HG03521 (cell line): ENCODE results near the gene ACOT2.
"Not testable (repeated sequence)": the region's sequence is repeated elsewhere in the genome, so short reads cannot be mapped to it uniquely, and the experiment has no call there.

Experiments used
- ATAC-seq: cut with Tn5 transposase; IDR thresholded peaks from one replicate; pipeline ENCODE4 v1.9.1; 2021; ENCODE audit warnings: mild to moderate bottlenecking, moderate library complexity; ENCODE audit not compliant: unreplicated experiment

Gene ACOT2, protein sequence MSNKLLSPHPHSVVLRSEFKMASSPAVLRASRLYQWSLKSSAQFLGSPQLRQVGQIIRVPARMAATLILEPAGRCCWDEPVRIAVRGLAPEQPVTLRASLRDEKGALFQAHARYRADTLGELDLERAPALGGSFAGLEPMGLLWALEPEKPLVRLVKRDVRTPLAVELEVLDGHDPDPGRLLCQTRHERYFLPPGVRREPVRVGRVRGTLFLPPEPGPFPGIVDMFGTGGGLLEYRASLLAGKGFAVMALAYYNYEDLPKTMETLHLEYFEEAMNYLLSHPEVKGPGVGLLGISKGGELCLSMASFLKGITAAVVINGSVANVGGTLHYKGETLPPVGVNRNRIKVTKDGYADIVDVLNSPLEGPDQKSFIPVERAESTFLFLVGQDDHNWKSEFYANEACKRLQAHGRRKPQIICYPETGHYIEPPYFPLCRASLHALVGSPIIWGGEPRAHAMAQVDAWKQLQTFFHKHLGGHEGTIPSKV

DNA sequence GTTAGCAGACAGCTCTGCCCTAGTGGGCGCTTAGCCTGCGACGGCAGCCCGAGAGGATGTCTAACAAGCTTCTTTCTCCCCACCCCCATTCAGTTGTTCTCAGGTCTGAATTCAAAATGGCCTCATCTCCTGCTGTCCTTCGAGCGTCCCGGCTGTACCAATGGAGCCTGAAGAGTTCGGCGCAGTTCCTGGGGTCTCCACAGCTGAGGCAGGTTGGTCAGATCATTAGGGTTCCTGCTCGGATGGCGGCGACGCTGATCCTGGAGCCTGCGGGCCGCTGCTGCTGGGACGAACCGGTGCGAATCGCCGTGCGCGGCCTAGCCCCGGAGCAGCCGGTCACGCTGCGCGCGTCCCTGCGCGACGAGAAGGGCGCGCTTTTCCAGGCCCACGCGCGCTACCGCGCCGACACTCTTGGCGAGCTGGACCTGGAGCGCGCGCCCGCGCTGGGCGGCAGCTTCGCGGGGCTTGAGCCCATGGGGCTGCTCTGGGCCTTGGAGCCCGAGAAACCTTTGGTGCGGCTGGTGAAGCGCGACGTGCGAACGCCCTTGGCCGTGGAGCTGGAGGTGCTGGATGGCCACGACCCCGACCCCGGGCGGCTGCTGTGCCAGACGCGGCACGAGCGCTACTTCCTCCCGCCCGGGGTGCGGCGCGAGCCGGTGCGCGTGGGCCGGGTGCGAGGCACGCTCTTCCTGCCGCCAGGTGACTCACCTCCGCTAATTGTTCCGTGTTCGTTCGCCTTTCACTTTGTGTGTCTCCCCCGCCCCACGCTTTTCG lies at the start of gene ACOT2:
ACOT2 (plus strand) TSS at position 29 of the 774 bp plus-strand sequence; CDS start at position 57, 28 bp downstream.
- peak; percentile 56 for ATAC-seq

DNA sequence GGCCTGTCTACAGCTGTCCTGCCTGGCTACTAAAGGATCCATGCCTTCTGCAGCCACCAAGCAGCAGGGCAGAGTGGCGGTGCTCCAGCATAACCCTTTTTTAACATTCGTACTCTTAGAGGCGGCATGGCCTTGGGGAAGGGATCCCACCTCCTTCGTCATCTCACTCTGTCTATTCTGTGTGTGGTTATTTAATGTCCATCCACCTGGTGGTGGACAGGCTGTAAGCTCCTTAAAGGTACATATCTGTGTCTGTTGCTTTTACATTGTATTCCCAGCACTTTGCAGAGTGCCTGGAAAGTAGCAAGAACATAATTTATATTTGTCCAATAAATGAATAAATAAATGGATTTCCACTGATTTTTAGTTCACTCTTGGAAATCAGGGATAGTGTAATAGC lies 47.8 kb upstream of the ACOT2 start:
- no peak for ATAC-seq

DNA sequence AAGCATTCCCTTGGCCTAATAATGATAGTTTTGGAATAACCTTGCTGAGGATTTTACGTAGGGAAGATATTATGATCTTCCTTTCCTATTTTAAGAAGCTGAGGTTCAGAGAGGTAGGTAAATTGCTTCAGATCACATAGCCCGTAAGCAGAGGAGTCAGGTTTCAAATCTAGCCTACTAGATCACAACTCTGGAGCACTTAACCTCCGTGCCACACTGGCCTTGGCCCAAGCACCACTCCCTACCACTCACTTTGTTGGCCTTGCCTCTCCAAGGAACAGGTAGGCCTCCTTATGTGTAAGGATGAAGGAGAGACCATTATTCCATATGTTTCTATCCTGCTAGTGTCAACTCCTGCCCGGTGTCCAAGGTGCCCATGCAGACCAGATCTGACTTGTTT lies 44.5 kb upstream of the ACOT2 start:
- no peak for ATAC-seq

DNA sequence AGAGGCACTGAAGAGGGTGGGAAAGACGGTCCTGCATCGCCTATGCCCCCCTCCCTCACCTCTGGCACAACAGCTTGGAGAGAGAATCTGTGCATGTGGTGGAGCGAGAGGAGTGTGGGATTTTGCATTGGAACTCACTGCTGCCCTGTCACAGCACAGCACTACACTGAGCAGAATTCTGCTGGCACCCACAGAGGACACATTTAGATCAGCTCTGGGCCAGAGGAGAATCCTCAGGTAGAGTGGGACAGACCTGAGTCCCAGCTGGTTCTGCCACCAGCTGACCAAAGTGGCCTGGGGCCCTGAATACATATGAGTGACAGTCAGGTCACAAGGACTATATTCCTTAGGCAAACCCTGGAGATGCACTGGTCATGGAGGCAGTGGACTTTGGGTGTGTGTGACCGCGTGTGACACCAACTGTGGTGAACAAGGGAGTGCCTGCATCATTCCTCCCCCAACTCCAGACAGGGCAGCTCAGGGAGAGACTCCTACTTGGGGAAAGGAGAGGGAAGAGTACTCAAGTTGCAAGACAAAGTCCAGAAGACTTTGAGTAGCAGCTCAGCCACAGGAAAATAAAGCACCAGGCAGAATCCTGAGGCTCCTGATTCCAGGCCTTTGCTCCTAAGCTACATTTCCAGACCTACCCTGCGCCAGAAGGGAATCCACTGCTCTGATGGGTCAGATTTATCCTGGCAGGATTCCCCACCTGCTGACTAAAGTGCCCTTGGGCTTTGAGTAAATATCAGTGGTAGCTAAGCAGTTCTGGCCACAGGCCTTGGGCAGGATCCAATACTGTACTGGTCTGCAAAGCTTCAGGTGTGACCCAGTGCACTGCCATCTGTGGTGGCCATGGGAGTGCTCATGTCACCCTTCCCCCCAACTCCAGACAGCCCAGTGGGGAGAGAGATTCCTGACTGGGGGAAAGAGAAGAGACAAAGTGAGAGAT lies 42.7 kb upstream of the ACOT2 start:
- no peak for ATAC-seq

DNA sequence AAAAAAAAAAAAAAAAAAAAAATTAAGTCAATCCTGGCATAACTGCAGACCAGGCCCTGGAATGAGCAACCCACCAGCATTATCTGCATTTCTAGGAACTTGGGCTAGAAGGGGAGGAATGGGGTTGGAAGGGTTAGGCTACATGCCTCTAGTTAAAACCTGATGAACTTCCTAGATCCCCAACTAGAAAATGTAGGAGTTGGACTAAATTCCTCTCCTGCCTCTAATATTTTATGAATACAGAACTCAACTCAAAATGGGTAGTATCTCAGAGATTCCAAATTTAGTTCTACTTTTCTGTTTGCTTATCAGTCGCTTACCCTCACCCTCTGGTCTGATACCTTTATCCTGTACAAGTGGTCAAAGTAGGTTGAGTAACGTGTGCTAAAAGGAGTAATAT lies 39.7 kb upstream of the ACOT2 start:
- ATAC-seq, result not testable (repeated sequence)

DNA sequence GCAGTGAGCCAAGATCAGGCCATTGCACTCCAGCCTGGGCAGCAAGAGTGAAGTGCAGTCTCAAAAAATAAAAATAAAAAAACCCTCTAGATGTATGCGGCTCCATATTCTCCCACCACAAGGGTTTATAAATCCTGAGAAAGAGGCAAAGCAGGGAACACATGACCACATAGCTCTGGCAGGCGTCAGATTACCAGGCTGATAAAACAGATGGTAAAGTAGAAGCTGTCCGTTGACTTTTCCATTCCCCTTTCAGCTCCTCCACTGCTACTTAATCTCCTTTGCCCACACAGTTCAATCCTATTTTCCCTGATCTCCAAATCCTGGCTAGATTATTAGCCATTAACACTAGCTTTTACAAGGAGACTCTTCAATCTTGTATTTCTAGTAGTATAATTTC lies 37.0 kb upstream of the ACOT2 start:
- not testable (repeated sequence) for ATAC-seq

DNA sequence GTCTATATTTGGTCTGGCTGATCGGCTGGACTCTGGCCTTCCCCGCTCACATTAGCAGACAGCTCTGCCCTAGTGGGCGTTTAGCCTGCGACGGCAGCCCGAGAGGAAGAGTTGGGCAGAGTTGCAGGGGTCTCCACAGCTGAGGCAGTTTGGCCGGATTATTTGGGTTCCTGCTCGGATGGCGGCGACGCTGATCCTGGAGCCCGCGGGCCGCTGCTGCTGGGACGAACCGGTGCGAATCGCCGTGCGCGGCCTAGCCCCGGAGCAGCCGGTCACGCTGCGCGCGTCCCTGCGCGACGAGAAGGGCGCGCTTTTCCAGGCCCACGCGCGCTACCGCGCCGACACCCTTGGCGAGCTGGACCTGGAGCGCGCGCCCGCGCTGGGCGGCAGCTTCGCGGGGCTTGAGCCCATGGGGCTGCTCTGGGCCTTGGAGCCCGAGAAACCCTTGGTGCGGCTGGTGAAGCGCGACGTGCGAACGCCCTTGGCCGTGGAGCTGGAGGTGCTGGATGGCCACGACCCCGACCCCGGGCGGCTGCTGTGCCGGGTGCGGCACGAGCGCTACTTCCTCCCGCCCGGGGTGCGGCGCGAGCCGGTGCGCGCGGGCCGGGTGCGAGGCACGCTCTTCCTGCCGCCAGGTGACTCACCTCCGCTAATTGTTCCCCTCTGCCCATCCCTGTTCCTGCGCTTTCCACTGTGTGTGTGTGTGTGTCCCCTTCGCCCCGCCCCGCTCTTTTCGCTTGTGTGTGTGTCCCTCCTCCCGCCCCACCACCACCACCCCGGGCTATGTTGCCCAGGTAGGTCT lies 31.6 kb upstream of the ACOT2 start:
- ATAC-seq, result not testable (repeated sequence)

DNA sequence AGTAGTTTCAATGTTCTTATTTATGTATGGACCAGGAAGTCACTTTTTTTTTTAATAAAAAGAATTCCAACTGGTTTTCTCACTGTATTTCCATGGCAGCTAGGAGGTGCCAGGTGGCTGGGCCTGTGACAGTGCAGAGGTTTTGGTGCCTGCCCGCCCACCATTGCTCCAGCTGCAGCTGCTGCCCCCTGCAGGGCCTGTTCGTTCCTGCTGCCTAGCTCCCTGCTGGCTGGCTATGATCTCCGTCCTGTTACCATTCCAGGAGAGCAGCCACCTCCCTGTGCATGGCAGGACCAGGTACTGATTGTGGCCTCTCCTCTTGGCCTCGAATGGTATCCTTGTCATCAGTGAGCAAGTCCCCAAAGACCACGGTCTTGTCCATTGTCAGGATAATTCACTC lies 30.0 kb upstream of the ACOT2 start:
- peak; percentile 84 for ATAC-seq

DNA sequence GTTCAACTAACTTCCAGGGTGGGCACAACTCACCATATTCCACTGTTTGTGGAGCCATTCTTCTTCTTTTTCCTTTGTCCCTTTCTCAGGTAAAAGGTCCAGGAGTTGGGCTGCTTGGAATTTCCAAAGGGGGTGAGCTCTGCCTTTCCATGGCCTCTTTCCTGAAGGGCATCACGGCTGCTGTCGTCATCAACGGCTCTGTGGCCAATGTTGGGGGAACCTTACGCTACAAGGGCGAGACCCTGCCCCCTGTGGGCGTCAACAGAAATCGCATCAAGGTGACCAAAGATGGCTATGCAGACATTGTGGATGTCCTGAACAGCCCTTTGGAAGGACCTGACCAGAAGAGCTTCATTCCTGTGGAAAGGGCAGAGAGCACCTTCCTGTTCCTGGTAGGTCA lies 26.1 kb upstream of the ACOT2 start:
- ATAC-seq, result not testable (repeated sequence)

DNA sequence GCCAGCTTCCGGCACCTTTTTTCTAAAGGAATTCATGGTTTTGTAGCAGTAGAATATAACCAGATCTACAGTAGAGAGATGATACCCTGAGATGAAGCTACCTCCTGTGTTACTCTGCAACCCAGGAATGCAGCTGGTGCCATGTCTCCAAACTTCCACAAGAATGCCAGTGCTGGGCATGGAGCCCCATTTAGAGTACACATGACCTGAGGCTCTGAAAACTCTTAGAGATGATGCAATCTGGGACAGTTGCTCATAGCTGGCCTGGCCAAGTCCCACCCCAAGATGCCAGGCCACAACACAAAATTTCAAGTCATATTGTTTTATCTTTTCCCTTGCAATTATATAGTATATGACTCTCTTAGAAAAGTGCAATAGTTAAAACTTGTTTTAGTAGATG lies 23.7 kb upstream of the ACOT2 start:
- ATAC-seq, result not testable (repeated sequence)

DNA sequence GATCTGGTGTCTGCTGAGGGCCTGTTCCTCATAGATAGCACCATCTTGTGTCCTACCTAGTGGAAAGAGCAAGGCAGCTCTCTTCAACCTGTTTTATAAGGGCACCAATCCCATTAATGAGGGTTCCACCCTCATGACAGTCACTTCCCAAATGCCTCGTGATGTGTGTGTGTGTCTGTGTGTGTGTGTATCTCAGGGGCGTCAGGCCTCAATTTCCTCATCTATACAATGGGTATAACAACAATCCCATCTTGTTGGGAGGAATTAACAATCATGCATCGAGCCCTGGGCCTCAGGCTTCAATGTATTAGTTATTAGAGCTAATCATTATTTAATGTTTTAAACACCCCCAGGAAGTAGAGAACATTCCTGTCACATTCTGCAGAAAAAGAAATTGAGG lies 19.9 kb upstream of the ACOT2 start:
- not testable (repeated sequence) for ATAC-seq

DNA sequence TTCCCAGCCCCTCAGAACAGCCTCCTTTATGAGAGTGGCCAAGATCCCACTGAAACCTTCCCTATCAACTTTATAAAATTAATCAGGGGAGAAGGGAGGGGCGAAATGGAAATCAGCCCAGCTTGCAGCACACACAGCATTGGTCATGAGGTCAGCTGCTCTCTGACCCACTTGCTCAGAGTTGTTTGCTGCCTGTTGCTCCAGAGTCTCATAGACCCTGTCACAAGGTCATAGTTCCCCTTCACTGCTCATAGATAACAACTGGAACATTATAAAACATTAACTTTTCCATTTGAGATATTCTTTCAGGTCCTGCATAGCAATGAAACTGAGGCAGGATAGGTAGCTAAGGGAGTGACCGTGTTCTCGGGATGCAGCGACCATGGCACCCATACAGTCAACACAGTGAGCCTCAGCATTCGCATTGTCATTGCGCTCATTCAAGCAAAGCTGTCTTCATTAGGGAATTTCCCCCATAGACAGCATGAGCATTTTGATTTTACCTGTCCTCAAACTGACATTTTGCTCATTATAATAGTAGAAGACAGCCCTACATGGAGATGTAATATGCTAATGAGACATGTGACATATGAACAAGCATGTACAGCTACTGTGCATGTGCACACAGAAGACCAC lies 19.0 kb upstream of the ACOT2 start:
- not testable (repeated sequence) for ATAC-seq

DNA sequence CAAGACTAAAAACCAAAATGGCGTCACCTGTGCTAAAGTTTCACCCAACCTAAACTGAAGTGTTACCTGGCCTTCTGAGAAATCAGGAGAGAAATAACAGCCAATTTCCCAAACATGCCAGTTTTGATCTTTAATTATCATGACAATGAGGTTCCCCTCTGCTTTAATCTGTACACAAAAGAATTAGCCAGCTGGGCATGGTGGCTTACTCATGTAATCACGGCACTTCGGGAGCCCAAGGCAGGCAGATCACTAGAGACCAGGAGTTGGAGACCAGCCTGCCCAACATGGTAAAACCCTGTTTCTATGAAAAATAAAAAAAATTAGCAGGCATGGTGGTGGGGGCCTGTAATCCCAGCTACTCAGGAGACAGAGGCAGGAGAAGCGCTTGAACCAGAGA lies 15.2 kb upstream of the ACOT2 start:
- ATAC-seq, result no peak

DNA sequence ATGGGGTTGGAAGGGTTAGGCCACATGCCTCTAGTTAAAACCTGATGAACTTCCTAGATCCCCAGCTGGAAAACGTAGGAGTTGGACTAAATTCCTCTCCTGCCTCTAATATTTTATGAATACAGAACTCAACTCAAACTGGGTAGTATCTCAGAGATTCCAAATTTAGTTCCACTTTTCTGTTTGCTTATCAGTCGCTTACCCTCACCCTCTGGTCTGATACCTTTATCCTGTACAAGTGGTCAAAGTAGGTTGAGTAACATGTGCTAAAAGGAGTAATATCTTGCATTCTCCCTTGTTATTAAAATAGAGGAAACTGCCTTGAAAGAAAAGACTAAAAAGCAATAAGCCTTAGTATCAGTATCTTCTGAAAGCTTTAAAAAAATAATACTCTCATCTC lies 11.8 kb upstream of the ACOT2 start:
- not testable (repeated sequence) for ATAC-seq

DNA sequence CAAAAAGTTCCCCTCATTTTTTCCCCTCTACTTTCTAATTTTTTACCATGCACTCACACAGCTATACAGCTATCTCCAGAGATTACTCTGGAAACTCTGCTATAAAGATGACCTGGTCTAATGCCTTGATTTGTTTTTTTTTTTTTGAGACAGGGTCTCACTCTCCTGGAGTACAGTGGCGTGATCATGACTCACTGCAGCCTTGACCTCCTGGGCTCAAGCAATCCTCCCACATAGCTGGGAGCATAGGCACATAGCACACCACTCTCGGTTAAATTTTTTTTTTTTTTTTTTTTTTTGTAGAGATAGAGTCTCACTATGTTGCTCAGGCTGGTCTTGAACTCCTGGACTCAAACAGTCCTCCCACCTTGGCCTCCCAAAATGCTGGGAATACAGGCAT lies 10.8 kb upstream of the ACOT2 start:
- not testable (repeated sequence) for ATAC-seq

DNA sequence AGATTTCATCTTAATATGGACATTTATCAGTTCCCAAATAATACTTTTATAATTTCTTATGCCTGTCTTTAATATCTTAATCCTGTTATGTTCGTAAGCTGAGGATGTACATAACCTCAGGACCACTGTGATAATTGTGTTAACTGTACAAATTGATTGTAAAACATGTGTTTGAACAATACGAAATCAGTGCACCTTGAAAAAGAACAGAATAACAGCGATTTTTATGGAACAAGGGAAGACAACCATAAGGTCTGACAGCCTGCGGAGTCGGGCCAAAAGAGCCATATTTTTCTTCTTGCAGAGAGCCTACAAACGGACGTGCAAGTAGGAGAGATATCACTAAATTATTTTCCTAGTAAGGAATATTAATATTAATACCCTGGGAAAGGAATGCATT lies 6.8 kb upstream of the ACOT2 start:
- not testable (repeated sequence) for ATAC-seq

DNA sequence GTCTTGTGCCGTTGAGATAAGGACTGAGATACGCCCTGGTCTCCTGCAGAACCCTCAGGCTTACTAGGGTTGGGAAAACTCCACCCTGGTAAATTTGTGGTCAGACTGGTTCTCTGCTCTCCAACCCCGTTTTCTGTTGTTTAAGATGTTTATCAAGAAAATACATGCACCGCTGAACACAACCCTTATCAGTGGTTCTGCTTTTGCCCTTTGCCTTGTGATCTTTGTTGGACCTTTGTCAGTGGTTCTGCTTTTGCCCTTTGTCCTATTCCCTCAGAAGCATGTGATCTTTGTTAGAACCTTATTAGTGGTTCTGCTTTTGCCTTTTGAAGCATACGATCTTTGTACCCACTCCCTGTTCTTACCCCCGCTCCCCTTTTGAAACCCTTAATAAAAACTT lies 6.3 kb upstream of the ACOT2 start:
- not testable (repeated sequence) for ATAC-seq

DNA sequence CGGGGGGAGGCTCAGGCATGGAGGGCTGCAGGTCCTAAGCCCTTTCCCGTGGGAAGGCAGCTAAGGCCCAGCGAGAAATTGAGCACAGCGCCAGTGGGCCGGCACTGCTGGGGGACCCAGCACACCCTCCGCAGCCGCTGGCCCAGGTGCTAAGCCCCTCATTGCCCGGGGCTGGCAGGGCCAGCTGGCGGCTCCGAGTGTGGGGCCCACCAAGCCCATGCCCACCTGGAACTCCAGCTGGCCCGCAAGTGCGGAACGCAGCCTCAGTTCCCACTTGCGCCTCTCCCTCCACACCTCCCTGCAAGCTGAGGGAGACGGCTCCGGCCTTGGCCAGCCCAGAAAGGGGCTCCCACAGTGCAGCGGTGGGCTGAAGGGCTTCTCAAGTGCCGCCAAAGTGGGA lies 2.6 kb upstream of the ACOT2 start:
- not testable (repeated sequence) for ATAC-seq

DNA sequence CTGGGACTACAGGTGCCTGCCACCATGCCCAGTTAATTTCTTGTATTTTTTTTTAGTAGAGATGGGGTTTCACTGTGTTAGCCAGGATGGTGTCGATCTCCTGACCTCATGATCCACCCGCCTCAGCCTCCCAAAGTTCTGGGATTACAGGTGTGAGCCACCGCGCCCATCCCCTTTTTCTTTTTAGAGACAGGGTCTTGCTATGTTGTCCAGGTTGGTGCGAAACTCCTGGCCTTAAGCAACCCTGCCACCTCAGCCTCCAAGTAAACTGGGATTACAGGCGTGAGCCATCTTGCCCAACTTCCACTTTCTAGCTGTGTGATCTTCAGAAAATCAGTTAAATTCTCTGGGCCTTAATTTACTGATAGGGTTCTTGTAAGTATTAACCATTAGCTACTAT lies 2.1 kb upstream of the ACOT2 start:
- ATAC-seq, result not testable (repeated sequence)
